Psoas muscle (tissue), 8 donors: Measurements from ENCODE around the gene GALNT15. TPM values are rescaled to one million over a fixed set of nuclear protein-coding genes. Genes with fewer than 3 reads are reported as not detected.
A peak's percentile ranks its signal among the peaks of the same experiment; 100 is the strongest.

Source experiments
- ATAC-seq, 4 donors: fragments of 200-7000 bp; cut with Tn5 transposase; one replicate each; pipeline ENCODE4 v1.9.1; 2020; ENCODE audit warnings: moderate library complexity in 3 of 4, mild to moderate bottlenecking in 2 of 4
- DNase-seq, 2 donors: peaks; one replicate each; pipeline ENCODE4 v3.0.0-alpha.2; 2020
- H3K27ac ChIP-seq: fragments of 200-600 bp; one replicate; pipeline ENCODE4 v1.8.0; 2022
- H3K27me3 ChIP-seq, 3 donors: fragments of 200-600 bp in 1 of 3; one replicate each; pipeline versions ENCODE4 v1.6.1 to v1.8.0; 2013 to 2022; ENCODE audit warnings: low read length in 2 of 3, mild to moderate bottlenecking in 2 of 3, moderate library complexity in 1 of 3; ENCODE audit not compliant: insufficient read depth in 3 of 3
- H3K36me3 ChIP-seq, 2 donors: fragments of 200-600 bp in 1 of 2; one replicate each; pipeline versions ENCODE4 v1.6.1 to v1.8.0; 2013 to 2022; ENCODE audit warnings: low read depth in 1 of 2, mild to moderate bottlenecking in 1 of 2, moderate library complexity in 1 of 2; ENCODE audit not compliant: insufficient read depth in 1 of 2
- H3K4me1 ChIP-seq: fragments of 200-600 bp; one replicate; pipeline ENCODE4 v1.8.0; 2022
- H3K4me3 ChIP-seq: fragments of 200-600 bp; one replicate; pipeline ENCODE4 v1.8.0; 2022; ENCODE audit warnings: mild to moderate bottlenecking
- H3K9me3 ChIP-seq: fragments of 200-600 bp; one replicate; pipeline ENCODE4 v1.8.0; 2022
- CTCF ChIP-seq: fragments of 200-600 bp; IDR thresholded peaks from one replicate; pipeline ENCODE4 v1.8.0; 2022; ENCODE audit warnings: antibody characterized with exemption
- whole genome bisulfite sequencing, 3 donors: extraction: QIAGEN DNeasy Blood & Tissue Kit; methylation state at CpG; one replicate each; pipeline versions ENCODE4 v1.1.6 to v1.1.7; 2013; 5-methylcytosine and 5-hydroxymethylcytosine counted together
- intact Hi-C, 2 donors: fragments of 100-400 bp; cut with DNase I; formaldehyde crosslinking; loops; one replicate each; pipeline versions ENCODE4 v1.11.0 to v1.14.2; 2022
- polyA plus RNA-seq, 3 donors: library from polyadenylated mRNA; stranded (reverse); fragments of 200-250 nt; gene quantifications; one replicate each; pipeline ENCODE4 v1.2.3, GENCODE V29; 2013
- total RNA-seq, 4 donors: library from RNA; stranded (reverse); fragmentation: NEBNext Ultra II Directional in 2 of 4; extraction: Animal tissue kit (Norgen Biotek cat#: 25700) in 2 of 4; gene quantifications; one replicate each; pipeline versions ENCODE4 v1.2.1 to v1.2.4, GENCODE V29; 2021 to 2023
- donor health status: healthy with polysubstance abuse.
- donor health status: DM: no; HTN: no; CAD: no; lungs with moderate emphysema.
- donor health status: Bipolar disorder and iron deficiency.
- donor health status: healthy.
- donor health status: DM: yes; HTN: yes; CAD: no.
- donor health status: DM: no; HTN: no; CAD: no.
- donor health status: DM: no; HTN: no; CAD: no.
- donor health status: DM: yes; HTN: yes; CAD: no.

GALNT15 gene
- total and polyA plus RNA-seq, 7 donors, result 5.5 to 50.6 (median 25.8) TPM

- Histone ChIP-seq H3K36me3 (peaks cover 3 to 63% of the 10 kb centered on the region in 2 donors), H3K9me3 (no peaks in the 10 kb centered on the region), H3K27me3 (no peaks in the 10 kb centered on the region), H3K27ac (no peak overlapping the region), H3K4me3 (no peak overlapping the region), H3K4me1 (peaks cover 21% of the 10 kb centered on the region)
- no peak for ATAC-seq
- DNase-seq, result no peak
- TF ChIP-seq CTCF, result no peak
- intact Hi-C loops, result no loop called here
- WGBS, 3 donors, result 82 to 88% (median 83%) methylated on average over 1 of the region's 1 CpG
These were observed 98.1 kb downstream of the GALNT15 start for GRCh38 chr3:16272588-16272987.

GRCh38 chr3:16273867-16274266, 99.4 kb downstream of the GALNT15 start:
- peaks cover 22% of the 10 kb centered on the region for H3K4me1 ChIP-seq

GRCh38 chr3:16277471-16277870, 103.0 kb downstream of the GALNT15 start:
- intact Hi-C loops, result no loop called here
- no peak for TF ChIP-seq CTCF
- no peak for ATAC-seq
- 49 to 68% (median 66%) methylated on average over 3 of the region's 3 CpGs for WGBS, 3 donors
- Histone ChIP-seq H3K4me3 (no peak overlapping the region), H3K9me3 (no peaks in the 10 kb centered on the region), H3K36me3 (peaks cover 0 to 31% of the 10 kb centered on the region in 2 donors), H3K27ac (peak overlapping the region; percentile 78), H3K27me3 (no peaks in the 10 kb centered on the region), H3K4me1 (peaks cover 31% of the 10 kb centered on the region)
- DNase-seq, result no peak

More at GRCh38 chr3:16273867-16274266, 99.4 kb downstream of the GALNT15 start:
- H3K9me3 ChIP-seq, result no peaks in the 10 kb centered on the region
- ATAC-seq, result no peak
- DNase-seq, result no peak
- H3K27ac ChIP-seq, result no peak overlapping the region
- no peak for TF ChIP-seq CTCF
- no peaks in the 10 kb centered on the region for H3K27me3 ChIP-seq
- H3K4me3 ChIP-seq, result no peak overlapping the region
- intact Hi-C loops, result no loop called here
- H3K36me3 ChIP-seq, result peaks cover 3 to 63% of the 10 kb centered on the region in 2 donors
- WGBS, 3 donors, result 93 to 96% (median 95%) methylated on average over 2 of the region's 2 CpGs

DNA sequence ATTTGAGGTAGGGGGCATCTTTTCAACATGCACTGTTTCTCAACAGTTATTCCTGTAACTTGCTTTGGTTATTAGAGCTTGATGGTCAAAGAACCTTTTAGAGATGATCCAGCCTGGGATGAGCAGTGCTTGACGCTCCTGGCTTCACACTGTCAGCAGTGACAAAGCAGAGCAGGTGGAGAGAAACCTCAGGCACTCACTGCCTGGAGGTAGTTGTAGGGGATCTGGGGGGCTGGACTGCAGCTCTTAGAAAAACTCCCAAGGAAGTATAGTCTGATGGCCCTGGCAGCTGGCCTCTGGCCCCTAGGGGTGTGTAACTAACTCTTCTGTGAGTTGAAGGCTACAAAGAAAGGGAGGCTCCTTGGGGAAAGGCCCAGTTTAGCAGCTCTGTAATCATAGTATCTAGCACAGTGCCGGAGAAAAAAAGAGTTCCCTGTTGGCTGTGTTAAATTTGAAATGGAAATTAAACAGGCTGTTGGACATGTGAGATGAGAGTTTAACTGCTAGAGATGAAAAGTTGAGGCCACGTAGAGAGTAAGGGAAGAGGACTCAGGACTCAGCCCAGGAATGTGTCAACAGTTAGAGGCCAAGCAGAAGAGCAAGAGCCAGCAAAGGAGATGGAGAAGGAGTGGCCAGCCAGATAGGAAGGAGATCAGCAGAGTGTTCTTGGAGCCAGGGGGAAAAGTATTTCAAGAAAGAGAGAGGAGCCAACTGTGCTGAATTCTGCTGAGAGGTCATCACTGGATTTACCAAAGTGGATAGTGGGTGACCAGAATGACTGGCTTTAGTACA, 104.7 kb downstream of the GALNT15 start:
- peaks cover 31% of the 10 kb centered on the region for H3K4me1 ChIP-seq
- no peaks in the 10 kb centered on the region for H3K27me3 ChIP-seq
- ATAC-seq (peak; percentile 70 to 94 (median 82)), DNase-seq (no peak)
- no peaks in the 10 kb centered on the region for H3K9me3 ChIP-seq
- H3K27ac ChIP-seq, result peak overlapping the region; percentile 78
- H3K36me3 ChIP-seq, result peaks cover 5 to 25% of the 10 kb centered on the region in 2 donors
- WGBS, 3 donors, result 23 to 45% (median 25%) methylated on average over 3 of the region's 3 CpGs
- intact Hi-C loops, result no loop called here
- no peak overlapping the region for H3K4me3 ChIP-seq
- TF ChIP-seq CTCF, result no peak
